Spleen (tissue), 13 donors: ENCODE data around the gene C5AR2. TPM values are rescaled to one million over a fixed set of nuclear protein-coding genes. Genes with fewer than 3 reads are reported as not detected.

Experiments used
- DNase-seq: peaks from one replicate; pipeline ENCODE4 v3.0.0-alpha.2; 2020
- H3K27ac ChIP-seq, 8 donors: fragments of 200-600 bp; sonication (generic) in 7 of 8; 1 replicate in 4 of 8; 2 replicates in 4 of 8; pipeline versions ENCODE4 v1.5.0 to v1.8.0; 2016 to 2021; ENCODE audit warnings: inconsistent platforms in 4 of 8, mild to moderate bottlenecking in 4 of 8, moderate library complexity in 1 of 8
- H3K27me3 ChIP-seq, 7 donors: fragments of 200-600 bp; sonication (generic) in 6 of 7; replicated peaks in 1 of 7; 1 replicate in 4 of 7; 2 replicates in 3 of 7; pipeline versions ENCODE4 v1.5.0 to v1.8.0; 2016 to 2021; ENCODE audit warnings: inconsistent platforms in 3 of 7, mild to moderate bottlenecking in 1 of 7
- H3K36me3 ChIP-seq, 6 donors: fragments of 200-600 bp; sonication (generic) in 5 of 6; 1 replicate in 4 of 6; 2 replicates in 2 of 6; pipeline versions ENCODE4 v1.5.0 to v1.8.0; 2016 to 2021; ENCODE audit warnings: inconsistent platforms in 2 of 6
- H3K4me1 ChIP-seq, 6 donors: fragments of 200-600 bp; sonication (generic) in 5 of 6; 1 replicate in 3 of 6; 2 replicates in 3 of 6; pipeline versions ENCODE4 v1.5.0 to v1.8.0; 2016 to 2021; ENCODE audit warnings: inconsistent platforms in 3 of 6
- H3K4me3 ChIP-seq, 8 donors: fragments of 200-600 bp; sonication (generic) in 7 of 8; 1 replicate in 4 of 8; 2 replicates in 4 of 8; pipeline versions ENCODE4 v1.5.0 to v1.8.0; 2016 to 2021; ENCODE audit warnings: inconsistent platforms in 4 of 8, mild to moderate bottlenecking in 4 of 8, moderate library complexity in 2 of 8
- H3K9me3 ChIP-seq, 8 donors: fragments of 200-600 bp; sonication (generic) in 7 of 8; 1 replicate in 4 of 8; 2 replicates in 4 of 8; pipeline versions ENCODE4 v1.5.0 to v1.8.0; 2016 to 2021; ENCODE audit warnings: inconsistent platforms in 4 of 8
- CTCF ChIP-seq, 11 experiments: fragments of 200-600 bp in 7 of 11; fragments of 450-650 bp in 4 of 11; sonication (generic) in 4 of 11; IDR thresholded peaks in 8 of 11; conservative IDR thresholded peaks in 3 of 11; 1 replicate in 7 of 11; 2 replicates in 4 of 11; pipeline versions ENCODE4 v1.4.0 to v1.8.0; 2016 to 2021; ENCODE audit warnings: antibody characterized with exemption in 11 of 11, inconsistent platforms in 4 of 11, mild to moderate bottlenecking in 1 of 11
- POLR2A ChIP-seq, 3 donors: fragments of 450-650 bp; IDR thresholded peaks; one replicate each; pipeline ENCODE4 v1.5.1; 2017; ENCODE audit warnings: antibody characterized with exemption in 3 of 3, mild to moderate bottlenecking in 1 of 3
- POLR2AphosphoS5 ChIP-seq, 3 donors: sonication (generic); formaldehyde crosslinking; IDR thresholded peaks; one replicate each; pipeline ENCODE4 v1.5.1; 2017; ENCODE audit warnings: antibody characterized with exemption in 3 of 3
- WGBS, 5 donors: extraction: QIAGEN DNeasy Blood & Tissue Kit in 3 of 5; methylation state at CpG; one replicate each; pipeline versions ENCODE4 v1.1.5 to v1.1.7; 2013 to 2018; 5-methylcytosine and 5-hydroxymethylcytosine counted together
- intact Hi-C: fragments of 100-400 bp; cut with DNase I; formaldehyde crosslinking; loops from one replicate; pipeline ENCODE4 v1.15.0; 2023; ENCODE audit warnings: low total_unique reads
- long read RNA-seq, 2 donors: transcript quantifications; one replicate each; lab custom pipeline, GENCODE V29; 2026
- polyA plus RNA-seq, 3 donors: library from polyadenylated mRNA; stranded (reverse); fragments of 200-250 nt; gene quantifications; one replicate each; pipeline ENCODE4 v1.2.1, GENCODE V29; 2013
- total RNA-seq, 7 donors: library from RNA; depleted of rRNA in 3 of 7; stranded (reverse); fragments of >200 nt in 3 of 7; fragmentation: NEBNext Ultra II Directional in 4 of 7; extraction: Animal tissue kit (Norgen Biotek cat#: 25700) in 4 of 7; gene quantifications; one replicate each; pipeline versions ENCODE4 v1.1.0 to v1.2.1, GENCODE V29; 2016 to 2021
- donor health status: healthy with polysubstance abuse.
- donor health status: DM: no; HTN: no; CAD: no; lungs with moderate emphysema.
- donor health status: DM: no; HTN: no; CAD: no.
- donor health status: Bipolar disorder and iron deficiency.
- donor health status: healthy.
- donor health status: DM: no; HTN: no; CAD: no.
- donor health status: DM: yes; HTN: yes; CAD: no.

Gene C5AR2
- total RNA-seq (10 to 100 TPM; 24.7 to 55.7 (median 28.3) TPM), polyA plus RNA-seq (1 to 10 TPM; 1.3 to 2.7 (median 1.5) TPM)
- long read RNA-seq, donor 1, partial matches to known transcripts, result 0 of 1 reads
- long read RNA-seq, donor 1, other reads (novel, unspliced or antisense), result 0 of 1 reads
- long read RNA-seq, donor 2, partial matches to known transcripts, result 0 of 2 reads
- long read RNA-seq, donor 2, other reads (novel, unspliced or antisense), result 0 of 2 reads

- intact Hi-C loops, result no loop called here
- WGBS, 5 donors, result 58 to 73% (median 67%) methylated on average over 18 of the region's 18 CpGs
- TF ChIP-seq POLR2AphosphoS5 (IDR thresholded peaks at IDR 0.05) (peak; percentile 43 to 73 (median 51)), CTCF (IDR thresholded peaks at IDR 0.05 in 8 of 11, conservative IDR thresholded peaks at IDR 0.05 in 3 of 11) (no peak), POLR2A (IDR thresholded peaks at IDR 0.05) (no peak)
- Histone ChIP-seq H3K27ac (peak within 1 kb of the TSS; percentile 40 to 89 (median 82)), H3K4me3 (peak within 1 kb of the TSS in 2 of 8 donors; percentile 13 to 50), H3K27me3 (peaks cover 0 to 5% (median 0%) of the 10 kb centered on the region in 7 donors), H3K9me3 (no peaks in the 10 kb centered on the region), H3K36me3 (no peaks in the 10 kb centered on the region), H3K4me1 (peaks cover 0 to 56% (median 23%) of the 10 kb centered on the region in 6 donors)
- no peak for DNase-seq
These were observed at the start of gene C5AR2 for GRCh38 chr19:47331931-47332547. C5AR2 (plus strand) TSS chr19:47332175; CDS start chr19:47340800, 8,625 bp downstream.

GRCh38 chr19:47283405-47284059 lies 48.4 kb upstream of the C5AR2 start:
- Histone ChIP-seq H3K4me1 (peaks cover 0 to 11% (median 5%) of the 10 kb centered on the region in 6 donors), H3K9me3 (no peaks in the 10 kb centered on the region), H3K27ac (no peak overlapping the region), H3K4me3 (no peak overlapping the region), H3K27me3 (no peaks in the 10 kb centered on the region), H3K36me3 (no peaks in the 10 kb centered on the region)
- DNase-seq, result no peak
- intact Hi-C loops, result no loop called here
- WGBS, 5 donors, result 60 to 72% (median 68%) methylated on average over 10 of the region's 10 CpGs
- TF ChIP-seq POLR2A (IDR thresholded peaks at IDR 0.05) (no peak), POLR2AphosphoS5 (IDR thresholded peaks at IDR 0.05) (no peak), CTCF (IDR thresholded peaks at IDR 0.05 in 8 of 11, conservative IDR thresholded peaks at IDR 0.05 in 3 of 11) (no peak)

DNA sequence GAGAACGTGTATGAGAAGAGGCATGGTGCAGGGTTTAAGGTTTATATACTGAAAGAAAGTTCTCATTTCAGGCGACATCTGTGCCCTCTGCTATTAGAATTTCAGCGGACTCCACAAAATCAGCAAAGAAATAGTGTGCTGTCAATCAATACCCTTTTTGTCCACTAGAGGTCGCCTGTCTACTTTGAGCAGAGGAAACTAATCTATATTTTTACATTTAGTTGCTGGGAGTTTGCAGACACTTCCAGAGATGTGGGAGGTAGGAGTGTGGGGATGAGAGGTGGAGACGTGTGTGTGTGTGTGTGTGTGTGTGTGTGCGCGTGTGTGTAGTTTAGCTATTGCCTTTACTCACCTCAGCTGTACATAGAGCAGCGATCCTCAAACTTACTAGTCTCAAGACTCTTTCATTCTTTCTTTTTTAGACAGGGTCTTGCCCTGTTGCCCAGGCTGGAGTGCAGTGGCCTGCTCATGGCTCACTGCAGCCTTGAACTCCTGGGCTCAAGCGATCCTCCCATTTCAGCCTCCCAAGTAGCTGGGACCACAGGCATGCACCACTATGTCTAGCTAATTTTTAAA lies 47.6 kb upstream of the C5AR2 start:
- DNase-seq, result no peak
- no peak overlapping the region for H3K27ac ChIP-seq
- H3K27me3 ChIP-seq, result no peaks in the 10 kb centered on the region
- intact Hi-C loops, result no loop called here
- H3K9me3 ChIP-seq, result no peaks in the 10 kb centered on the region
- WGBS, 5 donors, result 30 to 39% (median 37%) methylated on average over 9 of the region's 9 CpGs
- peaks cover 0 to 16% (median 7%) of the 10 kb centered on the region in 6 donors for H3K4me1 ChIP-seq
- H3K4me3 ChIP-seq, result no peak overlapping the region
- no peaks in the 10 kb centered on the region for H3K36me3 ChIP-seq
- TF ChIP-seq CTCF (IDR thresholded peaks at IDR 0.05 in 8 of 11, conservative IDR thresholded peaks at IDR 0.05 in 3 of 11) (peak; percentile 56 to 91 (median 85)), POLR2A (IDR thresholded peaks at IDR 0.05) (no peak), POLR2AphosphoS5 (IDR thresholded peaks at IDR 0.05) (no peak)
